MM.1S (cell line): ENCODE data around the gene SLC6A7.

Experiments
- EZH2phosphoT487 ChIP-seq: fragments of 300-600 bp; sonication (generic); IDR thresholded peaks from 2 replicates; pipeline ENCODE4 v1.6.1; 2018; ENCODE audit warnings: antibody characterized with exemption, low read length
- TF ChIP-seq, protein P1 (sequence below): fragments of 300-600 bp; sonication (generic); IDR thresholded peaks from 2 replicates; pipeline ENCODE4 v1.5.1; 2016; ENCODE audit warnings: antibody characterized with exemption, low read length, mixed read lengths

DNA sequence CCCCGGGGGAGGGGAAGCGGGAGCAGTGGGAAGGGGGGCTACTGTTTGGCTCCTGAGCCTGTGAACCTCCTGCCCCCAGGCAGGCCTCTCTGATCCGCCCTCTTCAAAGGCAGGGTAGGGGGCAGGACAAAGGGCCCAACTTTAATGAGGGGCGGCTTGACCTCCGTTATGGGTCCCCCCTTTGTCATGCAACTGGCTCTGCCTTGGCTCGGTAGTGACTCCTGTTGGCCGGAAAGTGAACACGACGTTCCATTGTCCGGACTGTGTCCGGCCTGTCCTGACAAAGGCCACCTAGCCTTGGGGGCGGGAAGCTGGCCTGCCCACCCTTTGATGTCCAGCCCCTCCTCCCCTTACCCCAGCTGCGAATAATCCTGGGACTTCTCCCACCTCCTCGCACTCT lies 22.0 kb upstream of the SLC6A7 start:
- TF ChIP-seq EZH2phosphoT487 = no peak
- TF ChIP-seq, protein P1, sequence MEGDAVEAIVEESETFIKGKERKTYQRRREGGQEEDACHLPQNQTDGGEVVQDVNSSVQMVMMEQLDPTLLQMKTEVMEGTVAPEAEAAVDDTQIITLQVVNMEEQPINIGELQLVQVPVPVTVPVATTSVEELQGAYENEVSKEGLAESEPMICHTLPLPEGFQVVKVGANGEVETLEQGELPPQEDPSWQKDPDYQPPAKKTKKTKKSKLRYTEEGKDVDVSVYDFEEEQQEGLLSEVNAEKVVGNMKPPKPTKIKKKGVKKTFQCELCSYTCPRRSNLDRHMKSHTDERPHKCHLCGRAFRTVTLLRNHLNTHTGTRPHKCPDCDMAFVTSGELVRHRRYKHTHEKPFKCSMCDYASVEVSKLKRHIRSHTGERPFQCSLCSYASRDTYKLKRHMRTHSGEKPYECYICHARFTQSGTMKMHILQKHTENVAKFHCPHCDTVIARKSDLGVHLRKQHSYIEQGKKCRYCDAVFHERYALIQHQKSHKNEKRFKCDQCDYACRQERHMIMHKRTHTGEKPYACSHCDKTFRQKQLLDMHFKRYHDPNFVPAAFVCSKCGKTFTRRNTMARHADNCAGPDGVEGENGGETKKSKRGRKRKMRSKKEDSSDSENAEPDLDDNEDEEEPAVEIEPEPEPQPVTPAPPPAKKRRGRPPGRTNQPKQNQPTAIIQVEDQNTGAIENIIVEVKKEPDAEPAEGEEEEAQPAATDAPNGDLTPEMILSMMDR = peak; percentile 12; the same call in 1 of the 2 replicates
